T-helper 1 cell (primary cell): Measurements from ENCODE around the gene CSNK1D.
A peak's percentile ranks its signal among the peaks of the same experiment; 100 is the strongest.

ENCODE experiments used
- DNase-seq, 5 donors: peaks; one replicate each; pipeline ENCODE4 v3.0.0-alpha.2; 2012 to 2020

CSNK1D gene

GRCh38 chr17:82310877-82311276 lies 37.4 kb upstream of the CSNK1D start:
- no peak for DNase-seq

- DNase-seq: no peak
Measured at GRCh38 chr17:82309656-82310570, 36.4 kb upstream of the CSNK1D start.

- no peak for DNase-seq
Measured at GRCh38 chr17:82305727-82306300, 32.3 kb upstream of the CSNK1D start.

GRCh38 chr17:82304826-82305726 lies 31.6 kb upstream of the CSNK1D start:
- DNase-seq: no peak

- DNase-seq: no peak
Measured at GRCh38 chr17:82303944-82304808, 30.7 kb upstream of the CSNK1D start.

- DNase-seq: peak in 2 of 5 donors; percentile 38 to 44
Measured at GRCh38 chr17:82302991-82303943, 29.8 kb upstream of the CSNK1D start.

GRCh38 chr17:82302568-82302963 lies 29.1 kb upstream of the CSNK1D start:
- DNase-seq: no peak

GRCh38 chr17:82301916-82302567 lies 28.5 kb upstream of the CSNK1D start:
- DNase-seq: peak in 2 of 5 donors; percentile 42 to 72

GRCh38 chr17:82301300-82301915 lies 27.9 kb upstream of the CSNK1D start:
- DNase-seq: no peak

- peak in 4 of 5 donors; percentile 55 to 68 (median 56) for DNase-seq
Measured at GRCh38 chr17:82300707-82301270, 27.3 kb upstream of the CSNK1D start.

GRCh38 chr17:82300228-82300627 lies 26.7 kb upstream of the CSNK1D start:
- DNase-seq: no peak

GRCh38 chr17:82299452-82299851 lies 26.0 kb upstream of the CSNK1D start:
- peak in 1 of 5 donors; percentile 33 for DNase-seq

GRCh38 chr17:82298538-82299421 lies 25.3 kb upstream of the CSNK1D start:
- DNase-seq: no peak

- peak; percentile 82 to 97 (median 91) for DNase-seq
Measured at GRCh38 chr17:82297714-82298537, 24.4 kb upstream of the CSNK1D start.

GRCh38 chr17:82297280-82297713 lies 23.8 kb upstream of the CSNK1D start:
- peak; percentile 69 to 96 (median 78) for DNase-seq

- no peak for DNase-seq
Measured at GRCh38 chr17:82296511-82297279, 23.2 kb upstream of the CSNK1D start.

GRCh38 chr17:82295472-82295814 lies 21.9 kb upstream of the CSNK1D start:
- no peak for DNase-seq
